ENCODE data around the gene KCNJ16. TPM values are rescaled to one million over a fixed set of nuclear protein-coding genes. Genes with fewer than 3 reads are reported as not detected.

The KCNJ16 gene
- total RNA-seq, 2 donors from 2014 or later = 53.4 to 58.6 TPM

GRCh38 chr17:70172449-70172848, 97.4 kb downstream of the KCNJ16 start:
- TF ChIP-seq POLR2A (IDR thresholded peaks at IDR 0.05) (no peak), CTCF (IDR thresholded peaks at IDR 0.05) (no peak)
- Histone ChIP-seq H3K36me3 (replicated peaks in 1 of 2; ENCODE audit: insufficient read depth in 1 of 2, low read depth in 2 of 2) (no peaks in the 10 kb centered on the region), H3K27ac (no peak overlapping the region), H3K9me3 (no peaks in the 10 kb centered on the region), H3K4me1 (peaks cover 8% of the 10 kb centered on the region), H3K4me3 (no peak overlapping the region), H3K27me3 (peaks cover 0 to 10% of the 10 kb centered on the region in 2 donors)
- ATAC-seq = no peak
- DNase-seq = no peak
- intact Hi-C loops (cut with DNase I) = no loop called here
- WGBS, 2 donors = 55 to 78% methylated on average over 2 of the region's 2 CpGs

GRCh38 chr17:70172923-70173322, 97.9 kb downstream of the KCNJ16 start:
- intact Hi-C loops (cut with DNase I) = no loop called here
- peaks cover 8% of the 10 kb centered on the region for H3K4me1 ChIP-seq
- peaks cover 0 to 10% of the 10 kb centered on the region in 2 donors for H3K27me3 ChIP-seq
- 76 to 89% methylated on average over 2 of the region's 2 CpGs for WGBS, 2 donors
- H3K27ac ChIP-seq = no peak overlapping the region
- no peaks in the 10 kb centered on the region for H3K36me3 ChIP-seq (replicated peaks in 1 of 2; ENCODE audit: insufficient read depth in 1 of 2, low read depth in 2 of 2)
- no peak for TF ChIP-seq POLR2A (IDR thresholded peaks at IDR 0.05)
- TF ChIP-seq CTCF (IDR thresholded peaks at IDR 0.05) = no peak
- H3K4me3 ChIP-seq = no peak overlapping the region
- ATAC-seq = no peak
- DNase-seq = no peak
- no peaks in the 10 kb centered on the region for H3K9me3 ChIP-seq

DNA sequence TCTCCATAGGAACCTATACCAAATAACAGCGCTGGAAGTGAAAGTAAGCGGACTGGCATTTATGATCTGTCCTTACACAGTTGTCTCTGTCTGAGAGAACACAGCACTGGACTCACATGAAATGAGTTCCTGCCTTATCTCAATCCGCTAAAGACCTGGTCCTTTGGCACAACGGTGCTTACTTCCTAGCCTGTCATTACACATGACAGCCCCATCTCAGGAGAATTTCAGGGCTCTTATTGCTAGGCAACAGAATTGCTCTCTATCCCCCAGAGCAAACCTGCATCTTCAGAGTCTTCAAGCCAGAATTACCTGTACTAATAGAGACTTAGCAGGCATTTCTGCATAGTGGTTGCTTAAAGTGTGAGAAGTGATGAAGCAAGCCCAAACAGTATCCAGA, 98.7 kb downstream of the KCNJ16 start:
- Histone ChIP-seq H3K27me3 (peaks cover 0 to 10% of the 10 kb centered on the region in 2 donors), H3K4me3 (no peak overlapping the region), H3K4me1 (peaks cover 8% of the 10 kb centered on the region), H3K9me3 (no peaks in the 10 kb centered on the region), H3K27ac (no peak overlapping the region), H3K36me3 (replicated peaks in 1 of 2; ENCODE audit: insufficient read depth in 1 of 2, low read depth in 2 of 2) (no peaks in the 10 kb centered on the region)
- TF ChIP-seq CTCF (IDR thresholded peaks at IDR 0.05) = no peak
- WGBS, 2 donors = 61 to 63% methylated on average over 4 of the region's 4 CpGs
- intact Hi-C loops (cut with DNase I) = no loop called here
- no peak for DNase-seq
- ATAC-seq = no peak

GRCh38 chr17:70181376-70181775, 106.4 kb downstream of the KCNJ16 start:
- no peaks in the 10 kb centered on the region for H3K36me3 ChIP-seq (replicated peaks in 1 of 2; ENCODE audit: insufficient read depth in 1 of 2, low read depth in 2 of 2)
- intact Hi-C loops (cut with DNase I) = no loop called here
- no peaks in the 10 kb centered on the region for H3K27me3 ChIP-seq
- no peaks in the 10 kb centered on the region for H3K4me1 ChIP-seq
- WGBS, 2 donors = 81 to 87% methylated on average over 5 of the region's 5 CpGs
- no peak overlapping the region for H3K27ac ChIP-seq
- no peak for TF ChIP-seq POLR2A (IDR thresholded peaks at IDR 0.05)
- no peak for TF ChIP-seq CTCF (IDR thresholded peaks at IDR 0.05)
- no peaks in the 10 kb centered on the region for H3K9me3 ChIP-seq
- ATAC-seq = no peak
- DNase-seq = no peak
- no peak overlapping the region for H3K4me3 ChIP-seq

GRCh38 chr17:70181866-70182265, 106.8 kb downstream of the KCNJ16 start:
- intact Hi-C loops (cut with DNase I) = no loop called here
- WGBS, 2 donors = 76 to 82% methylated on average over 3 of the region's 3 CpGs
- H3K4me1 ChIP-seq = no peaks in the 10 kb centered on the region
- no peaks in the 10 kb centered on the region for H3K9me3 ChIP-seq
- H3K27me3 ChIP-seq = no peaks in the 10 kb centered on the region
- TF ChIP-seq POLR2A (IDR thresholded peaks at IDR 0.05) = no peak
- TF ChIP-seq CTCF (IDR thresholded peaks at IDR 0.05) = no peak
- H3K27ac ChIP-seq = no peak overlapping the region
- DNase-seq = no peak
- H3K4me3 ChIP-seq = no peak overlapping the region
- ATAC-seq = no peak
- no peaks in the 10 kb centered on the region for H3K36me3 ChIP-seq (replicated peaks in 1 of 2; ENCODE audit: insufficient read depth in 1 of 2, low read depth in 2 of 2)

Measured in body of pancreas (tissue), 4 donors.